ENCODE measurements around the gene PAM.

The PAM gene

DNA sequence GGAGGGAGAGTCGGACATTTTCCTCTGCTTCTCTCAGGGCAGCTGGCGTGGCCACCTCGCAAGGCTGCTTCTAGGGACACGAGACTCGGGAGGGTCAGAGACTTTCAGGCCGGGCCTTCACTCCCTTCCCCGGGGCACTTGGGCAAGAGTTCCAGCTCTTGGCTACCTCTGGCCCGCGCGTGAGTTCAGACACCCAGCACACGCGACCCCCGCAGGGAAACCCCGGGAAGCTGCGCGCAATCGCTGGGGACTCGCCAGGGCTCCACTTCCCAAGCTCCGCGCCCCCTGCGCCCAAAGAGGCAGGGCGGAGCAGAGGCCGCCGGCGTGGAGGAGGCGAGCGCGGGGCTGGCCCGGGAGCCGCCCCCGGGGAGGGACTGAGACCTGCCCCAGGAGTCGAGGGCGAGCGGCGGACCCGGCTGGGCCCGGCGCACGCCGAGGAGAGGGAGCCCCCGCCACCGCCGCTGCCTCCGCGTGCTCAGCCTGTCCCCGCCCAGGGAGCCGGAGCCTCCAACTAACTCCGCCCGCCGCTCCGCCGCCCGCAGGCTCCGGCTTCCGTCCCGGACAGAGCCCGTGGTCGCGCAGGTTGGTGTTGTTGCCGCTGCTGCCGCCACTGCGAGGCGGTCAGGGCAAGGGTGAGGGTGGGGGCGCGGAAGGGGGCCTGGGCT, at the start of gene PAM:
Gene PAM (plus strand): TSS at position 539 of the 665 bp plus-strand sequence. CDS start 110,891 bp downstream, outside the sequence.
- DNase-seq (ENCODE audit: low read depth) = peak; percentile 27

DNA sequence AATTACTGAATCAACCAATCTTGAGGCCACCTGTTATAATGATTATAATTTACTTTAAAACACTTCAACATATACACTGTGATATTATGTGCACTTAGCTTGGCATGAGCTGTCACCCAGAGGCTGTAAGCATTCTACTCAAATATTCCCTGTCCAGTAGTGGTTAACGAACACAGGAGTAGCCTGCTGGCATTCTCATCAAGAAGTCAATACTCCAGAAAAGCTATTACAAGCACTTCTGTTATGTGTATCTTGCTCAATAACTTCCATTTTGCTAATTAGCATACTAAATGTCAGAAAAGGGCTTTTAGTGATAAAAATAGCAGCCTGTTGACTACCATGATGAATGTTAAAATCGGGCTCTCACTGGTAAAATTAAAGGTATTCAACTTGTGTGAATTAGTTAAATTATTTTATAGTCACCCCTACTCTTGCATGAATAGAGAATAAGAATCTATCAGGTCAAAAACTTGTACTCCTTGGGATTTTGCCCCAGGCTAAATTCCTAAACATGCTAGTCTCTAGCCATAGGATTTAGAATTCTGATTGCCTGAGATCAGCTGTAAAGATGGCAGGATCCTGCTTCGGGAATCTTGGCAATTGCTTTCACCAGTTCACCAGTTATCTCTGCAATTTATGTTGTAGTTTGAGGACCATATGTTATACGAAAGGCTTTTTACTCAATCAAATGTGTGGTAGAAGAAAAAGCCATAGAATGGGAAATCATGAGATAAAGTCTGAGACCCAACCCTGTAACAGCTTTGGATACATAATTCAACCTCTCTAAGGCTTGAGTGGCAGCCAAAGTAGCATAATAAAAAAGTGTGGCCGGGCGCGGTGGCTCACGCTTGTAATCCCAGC, 43.4 kb upstream of the PAM start:
- no peak for DNase-seq (ENCODE audit: low read depth)

GRCh38 chr5:102713278-102713677, 41.8 kb upstream of the PAM start:
- no peak for DNase-seq (ENCODE audit: low read depth)

- DNase-seq (ENCODE audit: low read depth) = no peak
Measured at GRCh38 chr5:102713682-102714231, 41.3 kb upstream of the PAM start.

GRCh38 chr5:102715082-102715807, 39.9 kb upstream of the PAM start:
- DNase-seq (ENCODE audit: low read depth) = no peak

DNA sequence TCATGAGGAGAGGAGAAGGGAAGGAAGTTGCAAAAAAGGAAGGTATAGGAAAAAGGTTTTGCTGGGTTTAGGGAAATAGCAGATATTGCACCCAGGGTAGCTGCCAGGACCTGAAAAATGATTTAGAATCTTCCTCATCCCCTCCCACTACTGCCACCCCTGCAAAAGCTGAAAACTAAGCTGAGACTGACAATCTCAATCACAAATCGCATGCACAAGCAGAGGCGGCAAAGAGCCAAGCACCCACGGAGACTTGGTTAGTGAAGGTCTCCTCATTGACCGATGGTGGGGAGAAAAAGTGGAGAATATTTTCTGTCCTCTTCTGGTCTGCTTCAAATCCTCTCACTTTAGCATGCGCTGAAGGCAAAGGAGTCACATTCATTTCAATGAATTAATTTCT, 39.1 kb upstream of the PAM start:
- DNase-seq (ENCODE audit: low read depth) = no peak

GRCh38 chr5:102718819-102719218, 36.3 kb upstream of the PAM start:
- DNase-seq (ENCODE audit: low read depth) = no peak

GRCh38 chr5:102719886-102720285, 35.2 kb upstream of the PAM start:
- no peak for DNase-seq (ENCODE audit: low read depth)

DNA sequence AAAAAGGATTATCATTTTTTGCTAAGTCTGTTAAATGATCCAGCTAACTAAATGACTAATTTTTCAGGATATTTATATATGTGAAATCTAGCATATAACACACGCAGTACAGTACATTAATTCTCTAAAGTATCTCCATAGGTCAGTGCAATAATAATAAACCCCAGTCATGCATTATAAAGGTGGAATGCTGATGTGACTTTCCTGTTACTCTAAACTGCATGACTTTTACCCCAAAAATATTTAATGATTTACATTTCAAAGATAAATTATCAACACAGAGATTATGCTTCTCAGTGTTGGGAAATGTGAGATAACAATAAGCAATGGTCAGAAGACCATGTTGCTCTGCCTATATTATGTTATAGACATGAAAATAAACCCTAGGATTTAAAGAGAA, 34.1 kb upstream of the PAM start:
- no peak for DNase-seq (ENCODE audit: low read depth)

GRCh38 chr5:102722931-102723330, 32.2 kb upstream of the PAM start:
- DNase-seq (ENCODE audit: low read depth) = no peak

DNA sequence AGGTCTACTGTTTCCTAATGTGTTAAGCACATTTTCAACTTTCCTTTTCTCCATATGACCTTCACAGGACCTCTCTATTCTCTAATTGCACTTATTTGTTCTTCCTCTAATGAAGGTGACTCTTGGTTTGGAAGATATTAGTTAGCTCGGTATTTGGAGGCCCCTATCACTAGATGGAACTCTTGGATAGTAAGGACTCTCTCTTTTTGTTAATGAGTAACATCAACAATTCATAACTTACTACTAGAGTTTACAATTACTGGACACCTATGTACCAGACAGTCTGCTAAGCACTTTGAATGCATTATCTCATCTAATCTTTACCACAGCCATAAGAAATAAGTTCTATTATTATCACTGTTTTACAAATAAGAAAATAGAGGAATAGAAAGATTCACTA, 23.4 kb upstream of the PAM start:
- no peak for DNase-seq (ENCODE audit: low read depth)

- no peak for DNase-seq (ENCODE audit: low read depth)
Measured at GRCh38 chr5:102733534-102733933, 21.6 kb upstream of the PAM start.

DNA sequence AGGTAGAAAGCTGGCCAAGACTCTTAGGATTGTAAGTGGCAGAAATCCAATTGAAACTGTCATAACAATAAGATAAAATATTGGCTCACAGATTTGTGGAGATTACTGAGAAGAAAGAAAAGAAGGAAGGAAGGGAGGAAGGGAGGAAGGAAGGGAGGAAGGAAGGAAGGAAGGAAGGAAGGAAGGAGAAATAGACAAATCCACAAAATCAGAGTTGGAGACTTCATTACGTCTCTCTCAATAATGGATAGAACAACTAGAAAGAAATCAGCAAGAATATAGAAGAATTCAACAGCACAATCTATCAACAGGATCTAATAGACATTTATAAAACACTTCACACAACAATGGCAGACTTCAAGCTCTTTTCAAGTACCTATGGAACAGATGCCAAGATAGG, 17.9 kb upstream of the PAM start:
- no peak for DNase-seq (ENCODE audit: low read depth)

DNA sequence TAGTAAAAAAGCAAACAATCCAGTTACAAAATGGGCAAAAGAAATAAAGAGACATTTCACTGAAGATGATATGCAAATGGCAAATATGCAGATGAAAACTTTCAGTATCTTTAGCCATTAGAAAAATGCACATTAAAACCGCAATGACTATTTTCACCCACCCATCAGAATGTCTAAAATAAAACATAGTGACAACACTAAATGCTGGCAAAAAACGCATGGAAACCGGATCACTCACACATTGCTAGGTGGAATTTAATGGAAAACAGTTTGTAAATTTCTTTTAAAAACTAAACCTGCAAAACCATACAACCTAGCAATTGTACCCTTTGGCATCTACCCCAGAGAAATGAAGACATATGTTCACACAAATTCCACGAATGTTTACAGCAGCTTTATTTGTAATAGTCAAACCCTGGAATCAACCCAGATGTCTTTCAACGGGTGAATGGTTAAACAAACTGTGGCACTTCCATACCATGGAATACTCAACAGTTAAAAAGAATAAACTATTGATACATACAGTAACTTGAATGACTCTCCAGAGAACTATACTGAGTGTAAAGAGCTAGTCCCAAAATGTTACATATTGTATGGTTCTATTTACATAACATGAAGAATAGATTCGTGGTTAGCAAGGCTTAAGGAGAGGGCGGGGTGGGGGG, 17.2 kb upstream of the PAM start:
- DNase-seq (ENCODE audit: low read depth) = no peak

DNA sequence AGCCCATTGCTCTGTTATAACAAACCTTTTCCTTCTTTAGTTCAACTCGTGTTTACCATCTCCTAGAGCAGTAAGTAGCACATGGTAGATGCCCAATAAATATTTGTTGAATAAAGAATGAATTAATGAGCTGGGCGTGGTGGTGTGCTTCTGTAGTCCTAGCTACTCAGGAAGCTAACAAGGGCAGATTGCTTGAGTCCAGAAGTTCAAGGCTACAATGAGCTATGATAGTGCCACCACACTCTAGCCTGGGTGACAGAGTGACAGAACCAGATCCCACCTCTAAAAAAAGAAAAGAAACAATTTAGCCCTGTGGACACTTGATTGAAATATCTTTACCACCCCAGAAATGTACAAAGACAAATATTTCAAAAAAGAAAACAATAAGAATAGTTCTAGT, 14.6 kb upstream of the PAM start:
- no peak for DNase-seq (ENCODE audit: low read depth)

DNA sequence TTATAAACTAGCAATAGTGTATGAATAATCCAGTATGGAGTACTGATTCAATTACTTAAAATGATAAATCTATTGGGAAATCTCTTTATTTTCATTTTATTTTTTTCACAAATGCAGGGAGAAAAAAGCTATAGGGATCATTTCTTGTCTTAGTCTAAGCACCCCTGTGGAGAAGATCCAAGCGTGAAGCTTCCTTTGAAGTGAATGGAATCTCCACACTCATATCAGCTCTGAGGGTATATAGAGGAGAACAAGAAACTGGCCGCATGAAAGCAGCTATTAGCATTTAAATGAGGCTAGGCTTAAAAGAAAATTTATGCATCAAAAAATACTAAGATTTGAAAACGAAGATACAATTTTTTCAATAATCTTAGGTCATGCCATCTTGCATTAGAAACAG, 12.9 kb upstream of the PAM start:
- DNase-seq (ENCODE audit: low read depth) = no peak

DNA sequence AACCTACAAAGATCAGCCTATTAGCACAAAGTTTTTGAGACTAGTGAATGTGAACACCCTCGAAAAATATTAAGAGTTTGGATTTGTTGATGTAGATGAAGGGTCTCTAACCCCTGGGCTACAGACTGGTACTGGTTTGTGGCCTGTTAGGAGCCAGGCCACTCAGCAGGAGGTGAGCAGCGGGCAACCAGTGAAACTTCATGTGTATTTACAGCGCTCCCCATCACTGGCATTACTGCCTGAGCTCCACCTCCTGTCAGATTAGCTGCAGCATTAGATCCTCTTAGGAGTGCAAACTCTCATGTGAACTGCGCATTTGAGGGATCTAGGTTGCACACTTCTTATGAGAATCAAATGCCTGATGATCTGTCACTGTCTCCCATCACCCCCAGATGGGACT, 11.2 kb upstream of the PAM start:
- DNase-seq (ENCODE audit: low read depth) = no peak

DNA sequence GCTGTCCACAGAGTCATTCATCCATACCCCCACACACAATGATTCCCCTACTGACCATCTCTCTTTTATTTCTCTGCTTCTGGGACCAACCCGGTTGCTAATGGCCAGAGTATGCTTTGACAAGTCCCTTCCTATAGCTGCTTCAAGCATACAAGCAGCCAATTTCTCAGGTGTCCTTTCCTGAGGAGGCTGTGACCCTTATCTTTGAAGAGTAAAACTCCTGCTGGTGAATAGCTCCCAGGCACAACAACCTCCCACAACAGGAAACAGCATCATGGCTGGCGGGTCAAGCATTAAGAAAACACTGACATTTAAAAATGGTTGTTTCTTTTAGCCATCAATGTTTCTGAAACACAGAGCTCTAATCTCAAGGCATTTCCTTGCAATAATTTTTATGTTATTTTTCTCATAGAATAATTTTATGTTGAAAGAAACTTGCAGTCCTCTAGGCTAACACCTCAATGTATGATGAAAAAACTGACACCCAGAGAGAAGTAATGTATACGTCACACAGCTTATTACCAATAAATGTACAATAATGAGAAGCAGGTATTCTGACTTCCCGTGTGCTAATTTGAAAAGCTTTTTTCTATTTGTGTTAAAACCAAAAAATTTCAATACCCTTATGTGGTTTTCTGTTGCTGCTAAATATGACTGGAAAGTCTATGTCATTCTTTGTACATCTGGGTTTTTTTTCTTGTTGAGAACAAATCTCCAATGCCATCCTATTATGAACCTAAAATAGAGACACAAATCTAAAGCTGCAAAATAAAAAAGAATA, 7.5 kb upstream of the PAM start:
- DNase-seq (ENCODE audit: low read depth) = no peak

DNA sequence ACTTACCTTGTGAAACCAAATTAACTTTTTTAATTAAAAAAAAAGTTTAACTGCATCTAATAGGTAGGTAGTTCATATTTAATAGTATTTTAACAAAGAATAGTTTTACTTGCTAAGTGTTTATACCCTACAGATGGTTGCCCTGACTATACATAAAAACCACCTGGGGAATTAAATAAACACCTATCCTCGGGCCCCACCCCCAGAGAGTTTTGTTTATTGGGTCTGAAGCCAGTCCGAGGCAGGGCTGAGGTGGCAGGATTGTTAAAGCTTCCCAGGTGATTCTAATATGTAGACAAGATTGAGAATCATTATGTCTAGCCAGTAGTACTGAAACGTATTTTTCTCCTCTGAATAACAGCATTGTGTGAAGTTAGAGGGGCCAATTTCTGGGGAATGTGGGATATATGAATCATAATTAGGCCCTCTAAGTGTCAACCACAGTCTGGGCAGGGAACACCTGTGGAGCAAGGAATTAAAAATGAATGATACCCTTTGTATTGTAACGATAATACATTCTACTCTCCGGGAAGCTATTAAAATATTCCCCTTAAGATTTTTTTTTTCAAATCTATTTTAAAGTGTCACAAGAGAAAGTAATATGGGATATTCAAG, 5.6 kb upstream of the PAM start:
- no peak for DNase-seq (ENCODE audit: low read depth)

GRCh38 chr5:102750151-102750834, 4.8 kb upstream of the PAM start:
- DNase-seq (ENCODE audit: low read depth) = no peak
